ENCODE results near the gene CUEDC1. TPM values are rescaled to one million over a fixed set of nuclear protein-coding genes. Genes with fewer than 3 reads are reported as not detected.

CUEDC1 gene
- total and polyA plus RNA-seq, 2 of the 13 experiments (the other 11 are each of a cell fraction or from before 2014, with no cell fraction given), result 7.4 to 12.9 TPM

DNA sequence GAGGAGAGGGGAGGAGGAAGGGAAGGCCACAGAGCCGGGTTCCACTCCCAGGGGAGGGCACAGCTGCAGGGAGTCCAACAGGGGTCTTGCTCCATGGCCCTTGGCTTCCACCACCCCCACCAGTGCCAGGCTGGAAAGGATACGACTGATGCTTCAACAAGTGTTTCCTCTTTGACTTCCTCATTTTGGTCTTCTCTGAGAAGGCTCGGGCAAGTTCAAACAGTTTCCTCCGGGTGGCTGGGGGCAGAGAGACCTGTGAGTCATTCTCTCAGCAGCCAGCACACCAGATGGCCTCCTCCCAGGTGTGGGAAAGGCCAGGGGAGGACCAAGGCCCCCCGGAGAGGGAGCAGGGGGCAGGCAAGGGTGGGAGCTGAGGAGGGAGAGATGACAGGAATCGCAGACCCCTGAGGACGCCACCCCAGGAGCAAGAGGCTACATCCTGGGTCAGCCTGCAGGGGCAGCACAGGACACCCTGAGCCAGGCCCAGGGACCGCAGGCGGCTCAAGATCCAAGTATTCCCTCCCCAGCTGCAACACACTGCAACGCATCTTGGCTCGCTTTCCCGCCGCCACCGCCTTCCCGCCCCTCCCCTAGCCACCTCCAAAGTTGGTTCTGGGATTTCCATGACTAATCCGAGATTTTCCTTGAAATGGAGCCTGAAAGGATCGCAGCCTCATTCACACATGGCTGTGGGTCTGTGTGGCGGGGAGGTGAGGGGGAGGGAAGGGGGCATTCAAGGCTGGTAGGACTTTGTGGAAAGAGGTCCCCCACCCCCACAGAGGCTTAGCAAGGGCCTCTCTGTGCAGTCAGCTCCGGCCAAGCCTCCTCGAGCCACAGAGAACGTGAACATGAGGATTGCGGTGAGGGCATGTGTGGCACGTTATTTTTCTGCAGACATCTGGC is 87.0 kb downstream of the CUEDC1 start (continued):
- no peak for TF ChIP-seq AFF4 (CRISPR knock-in tag; IDR thresholded peaks at IDR 0.05)
- peak; percentile 28 for TF ChIP-seq PHF5A (CRISPR knock-in tag; IDR thresholded peaks at IDR 0.05; ENCODE audit: low read depth, unreplicated experiment)
- TF ChIP-seq ZNF530 (CRISPR knock-in tag; IDR thresholded peaks at IDR 0.05; ENCODE audit: low read depth), result no peak
- TF ChIP-seq ZNF235 (CRISPR knock-in tag; IDR thresholded peaks at IDR 0.05; ENCODE audit: borderline replicate concordance), result no peak
- TF ChIP-seq RAD21 (CRISPR knock-in tag; IDR thresholded peaks at IDR 0.05), result peak; percentile 15; the same call in 1 of the 2 replicates
- peak; percentile 16 for TF ChIP-seq SKI (IDR thresholded peaks at IDR 0.05; ENCODE audit: partially characterized antibody)
- 0 out of 2 replicates have a peak, but pooled peaks have one; percentile 30 for TF ChIP-seq HIC2 (CRISPR knock-in tag; IDR thresholded peaks at IDR 0.05; ENCODE audit: low read depth)
- TF ChIP-seq DPF2 (CRISPR knock-in tag; IDR thresholded peaks at IDR 0.05; ENCODE audit: borderline replicate concordance, low read depth), result 0 out of 2 replicates have a peak, but pooled peaks have one; percentile 29
- TF ChIP-seq, protein P1, sequence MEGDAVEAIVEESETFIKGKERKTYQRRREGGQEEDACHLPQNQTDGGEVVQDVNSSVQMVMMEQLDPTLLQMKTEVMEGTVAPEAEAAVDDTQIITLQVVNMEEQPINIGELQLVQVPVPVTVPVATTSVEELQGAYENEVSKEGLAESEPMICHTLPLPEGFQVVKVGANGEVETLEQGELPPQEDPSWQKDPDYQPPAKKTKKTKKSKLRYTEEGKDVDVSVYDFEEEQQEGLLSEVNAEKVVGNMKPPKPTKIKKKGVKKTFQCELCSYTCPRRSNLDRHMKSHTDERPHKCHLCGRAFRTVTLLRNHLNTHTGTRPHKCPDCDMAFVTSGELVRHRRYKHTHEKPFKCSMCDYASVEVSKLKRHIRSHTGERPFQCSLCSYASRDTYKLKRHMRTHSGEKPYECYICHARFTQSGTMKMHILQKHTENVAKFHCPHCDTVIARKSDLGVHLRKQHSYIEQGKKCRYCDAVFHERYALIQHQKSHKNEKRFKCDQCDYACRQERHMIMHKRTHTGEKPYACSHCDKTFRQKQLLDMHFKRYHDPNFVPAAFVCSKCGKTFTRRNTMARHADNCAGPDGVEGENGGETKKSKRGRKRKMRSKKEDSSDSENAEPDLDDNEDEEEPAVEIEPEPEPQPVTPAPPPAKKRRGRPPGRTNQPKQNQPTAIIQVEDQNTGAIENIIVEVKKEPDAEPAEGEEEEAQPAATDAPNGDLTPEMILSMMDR (CRISPR knock-in tag; IDR thresholded peaks at IDR 0.05), result peak; percentile 56
- TF ChIP-seq FOSL2 (CRISPR knock-in tag; IDR thresholded peaks at IDR 0.05), result peak; percentile 89
- peak; percentile 49 for TF ChIP-seq STAG1 (CRISPR knock-in tag; IDR thresholded peaks at IDR 0.05)
- TF ChIP-seq RCOR2 (CRISPR knock-in tag; IDR thresholded peaks at IDR 0.05), result 0 out of 2 replicates have a peak, but pooled peaks have one; percentile 23
- TF ChIP-seq EP300 (IDR thresholded peaks at IDR 0.05; ENCODE audit: low read depth in 2 of 2, low read length in 2 of 2), result peak in 1 of 2 experiments; percentile 36; a peak in 2 of 4 replicates
- no peak for TF ChIP-seq EP300 (CRISPR knock-in tag; IDR thresholded peaks at IDR 0.05; ENCODE audit: borderline replicate concordance)
- 0 out of 2 replicates have a peak, but pooled peaks have one; percentile 8 for TF ChIP-seq TFDP1 (CRISPR knock-in tag; IDR thresholded peaks at IDR 0.05; ENCODE audit: borderline replicate concordance)
- TF ChIP-seq AGO2 (optimal IDR thresholded peaks at IDR 0.05; ENCODE audit: low read depth, low read length), result peak; percentile 80
- 0 out of 2 replicates have a peak, but pooled peaks have one; percentile 24 for TF ChIP-seq JUN (CRISPR knock-in tag; IDR thresholded peaks at IDR 0.05)

All from HepG2 (cell line).